HEK293 (cell line): ENCODE measurements around the gene ARFGAP1.
A peak's percentile ranks its signal among the peaks of the same experiment; 100 is the strongest.

Source experiments
- CTCF ChIA-PET: fragments of 350-600 bp; formaldehyde crosslinking; extraction: SDS; loops from one replicate; lab custom pipeline; 2021; ENCODE audit warnings: antibody characterized with exemption; lab: Yijun Ruan, JAX
- POLR2A ChIA-PET: fragments of 300-600 bp; formaldehyde crosslinking; extraction: SDS; loops from one replicate; lab custom pipeline; 2020; ENCODE audit warnings: antibody characterized with exemption, inconsistent platforms; lab: Yijun Ruan, JAX
- H3K27ac ChIP-seq: fragments of 200-500 bp; sonication (Bioruptor generic); 2 replicates; pipeline ENCODE4 v1.5.1; 2014; ENCODE audit warnings: low read depth, low read length, control low read depth, inconsistent platforms; ENCODE audit errors: extremely low read depth
- H3K36me3 ChIP-seq, 2 experiments: fragments of 200-500 bp in 1 of 2; sonication (Bioruptor generic) in 1 of 2; 1 replicate in 1 of 2; 2 replicates in 1 of 2; pipeline ENCODE4 v1.5.1; 2014 to 2017; ENCODE audit warnings: inconsistent platforms in 2 of 2, low read length in 2 of 2; ENCODE audit not compliant: control insufficient read depth in 2 of 2, insufficient read depth in 1 of 2
- H3K4me1 ChIP-seq: fragments of 200-500 bp; sonication (Bioruptor generic); 2 replicates; pipeline ENCODE4 v1.5.1; 2014; ENCODE audit warnings: mild to moderate bottlenecking, low read length, inconsistent platforms; ENCODE audit not compliant: control insufficient read depth, insufficient read depth
- H3K4me3 ChIP-seq: 2 replicates; pipeline ENCODE4 v1.5.1; 2011; ENCODE audit warnings: low read depth, mild to moderate bottlenecking, control low read depth, low read length, moderate library complexity
- H3K9me3 ChIP-seq: fragments of 200-500 bp; sonication (Bioruptor generic); 2 replicates; pipeline ENCODE4 v1.5.1; 2014; ENCODE audit warnings: low read depth, low read length, inconsistent platforms; ENCODE audit not compliant: control insufficient read depth, insufficient read depth
- BCL11B ChIP-seq: fragments of 450-650 bp; formaldehyde crosslinking; IDR thresholded peaks from 2 replicates; pipeline ENCODE4 v1.5.1; 2016; ENCODE audit warnings: low read depth, missing biosample characterization, missing genetic modification characterization
- BCL6B ChIP-seq: fragments of 450-650 bp; formaldehyde crosslinking; IDR thresholded peaks from 2 replicates; pipeline ENCODE4 v1.5.1; 2017; ENCODE audit warnings: missing biosample characterization, missing genetic modification characterization
- EGR2 ChIP-seq: fragments of 450-650 bp; formaldehyde crosslinking; IDR thresholded peaks from 2 replicates; pipeline ENCODE4 v1.5.1; 2016; ENCODE audit warnings: low read depth, missing biosample characterization, missing genetic modification characterization
- OVOL3 ChIP-seq: fragments of 450-650 bp; formaldehyde crosslinking; IDR thresholded peaks from 2 replicates; pipeline ENCODE4 v1.5.1; 2016; ENCODE audit warnings: missing biosample characterization, missing genetic modification characterization
- PRDM10 ChIP-seq: fragments of 450-650 bp; formaldehyde crosslinking; IDR thresholded peaks from 2 replicates; pipeline ENCODE4 v1.5.1; 2016; ENCODE audit warnings: missing biosample characterization, missing genetic modification characterization
- SALL2 ChIP-seq: fragments of 450-650 bp; formaldehyde crosslinking; IDR thresholded peaks from 2 replicates; pipeline ENCODE4 v1.5.0; 2017; ENCODE audit warnings: missing biosample characterization, mild to moderate bottlenecking, missing genetic modification characterization, borderline replicate concordance
- SP2 ChIP-seq: fragments of 450-650 bp; formaldehyde crosslinking; IDR thresholded peaks from 2 replicates; pipeline ENCODE4 v1.5.1; 2016; ENCODE audit warnings: missing biosample characterization, missing genetic modification characterization
- ZFP41 ChIP-seq: fragments of 450-650 bp; formaldehyde crosslinking; IDR thresholded peaks from 2 replicates; pipeline ENCODE4 v1.5.1; 2016; ENCODE audit warnings: missing biosample characterization, missing genetic modification characterization, borderline replicate concordance
- ZNF175 ChIP-seq: fragments of 450-650 bp; formaldehyde crosslinking; IDR thresholded peaks from 2 replicates; pipeline ENCODE4 v1.5.1; 2016; ENCODE audit warnings: missing biosample characterization, missing genetic modification characterization
- ZNF184 ChIP-seq: fragments of 450-650 bp; IDR thresholded peaks from 2 replicates; pipeline ENCODE4 v1.5.1; 2018; ENCODE audit warnings: missing biosample characterization, mild to moderate bottlenecking, missing genetic modification characterization
- ZNF202 ChIP-seq: fragments of 450-650 bp; formaldehyde crosslinking; IDR thresholded peaks from 2 replicates; pipeline ENCODE4 v1.5.1; 2016; ENCODE audit warnings: missing biosample characterization, missing genetic modification characterization, borderline replicate concordance
- ZNF24 ChIP-seq: fragments of 450-650 bp; formaldehyde crosslinking; IDR thresholded peaks from 2 replicates; pipeline ENCODE4 v1.5.1; 2016; ENCODE audit warnings: missing biosample characterization, missing genetic modification characterization
- ZNF335 ChIP-seq: fragments of 450-650 bp; formaldehyde crosslinking; conservative IDR thresholded peaks from 2 replicates; pipeline ENCODE4 v1.5.1; 2016; ENCODE audit warnings: missing biosample characterization, missing genetic modification characterization
- ZNF449 ChIP-seq: fragments of 450-650 bp; formaldehyde crosslinking; IDR thresholded peaks from 2 replicates; pipeline ENCODE4 v1.5.1; 2017; ENCODE audit warnings: missing biosample characterization, mild to moderate bottlenecking, missing genetic modification characterization, moderate library complexity
- ZNF514 ChIP-seq: fragments of 450-650 bp; formaldehyde crosslinking; IDR thresholded peaks from 2 replicates; pipeline ENCODE4 v1.5.1; 2016; ENCODE audit warnings: missing biosample characterization, missing genetic modification characterization
- ZNF530 ChIP-seq: fragments of 450-650 bp; formaldehyde crosslinking; IDR thresholded peaks from 2 replicates; pipeline ENCODE4 v1.5.1; 2016; ENCODE audit warnings: low read depth, missing biosample characterization, missing genetic modification characterization
- ZNF544 ChIP-seq: fragments of 450-650 bp; formaldehyde crosslinking; IDR thresholded peaks from 2 replicates; pipeline ENCODE4 v1.5.0; 2017; ENCODE audit warnings: missing biosample characterization, missing genetic modification characterization
- ZNF580 ChIP-seq: fragments of 450-650 bp; formaldehyde crosslinking; IDR thresholded peaks from 2 replicates; pipeline ENCODE4 v1.5.1; 2016; ENCODE audit warnings: missing biosample characterization, missing genetic modification characterization
- ZNF600 ChIP-seq: fragments of 450-650 bp; formaldehyde crosslinking; IDR thresholded peaks from 2 replicates; pipeline ENCODE4 v1.5.1; 2016; ENCODE audit warnings: missing biosample characterization, missing genetic modification characterization
- ZNF664 ChIP-seq: fragments of 450-650 bp; formaldehyde crosslinking; IDR thresholded peaks from 2 replicates; pipeline ENCODE4 v1.5.1; 2016; ENCODE audit warnings: missing biosample characterization, missing genetic modification characterization
- ZNF670 ChIP-seq: fragments of 450-650 bp; formaldehyde crosslinking; IDR thresholded peaks from 2 replicates; pipeline ENCODE4 v1.5.1; 2016; ENCODE audit warnings: missing biosample characterization, missing genetic modification characterization, low read depth

Gene ARFGAP1

GRCh38 chr20:63243604-63244247, 28.9 kb upstream of the ARFGAP1 start (continued):
- TF ChIP-seq ZNF184 (tag by site-specific recombination) (no peak), ZNF202 (tag by site-specific recombination) (no peak), ZNF175 (tag by site-specific recombination) (no peak), ZNF544 (no peak), ZNF335 (tag by site-specific recombination) (no peak), SALL2 (no peak)

GRCh38 chr20:63244468-63244867, 28.1 kb upstream of the ARFGAP1 start:
- POLR2A ChIA-PET, result no interaction called here

GRCh38 chr20:63246490-63247288, 25.9 kb upstream of the ARFGAP1 start:
- TF ChIP-seq BCL11B (tag by site-specific recombination) (no peak), ZNF600 (tag by site-specific recombination) (0 out of 2 replicates have a peak, but pooled peaks have one; percentile 36)
- Histone ChIP-seq H3K36me3 (no peaks in the 10 kb centered on the region), H3K27ac (no peak overlapping the region), H3K9me3 (no peaks in the 10 kb centered on the region), H3K4me3 (no peak overlapping the region), H3K4me1 (no peaks in the 10 kb centered on the region)
- CTCF ChIA-PET, result interaction anchor here (0.9 to 5.1 kb wide), 2 partner anchors 12 to 23 kb away, joined by 4 to 29 read pairs; no protein-coding TSS in a partner anchor
- POLR2A ChIA-PET, result interaction anchor here (0.6 to 1.0 kb wide), 5 partner anchors 12 to 796 kb away, joined by 3 to 7 read pairs (median 3); no protein-coding TSS in a partner anchor

More at GRCh38 chr20:63244468-63244867, 28.1 kb upstream of the ARFGAP1 start:
- Histone ChIP-seq H3K9me3 (no peaks in the 10 kb centered on the region), H3K4me3 (no peak overlapping the region), H3K36me3 (no peaks in the 10 kb centered on the region), H3K27ac (no peak overlapping the region), H3K4me1 (no peaks in the 10 kb centered on the region)
- CTCF ChIA-PET, result interaction anchor here (1.2 to 5.1 kb wide), 2 partner anchors 10 to 21 kb away, joined by 5 to 29 read pairs; no protein-coding TSS in a partner anchor
- TF ChIP-seq PRDM10 (tag by site-specific recombination), result no peak
- no peak for TF ChIP-seq SP2 (tag by site-specific recombination)
- no peak for TF ChIP-seq ZNF580
- TF ChIP-seq ZNF24, result no peak
- no peak for TF ChIP-seq ZNF530 (tag by site-specific recombination)

- H3K4me3 ChIP-seq, result no peak overlapping the region
- no peaks in the 10 kb centered on the region for H3K36me3 ChIP-seq
- no peaks in the 10 kb centered on the region for H3K4me1 ChIP-seq
- H3K27ac ChIP-seq, result no peak overlapping the region
- no peaks in the 10 kb centered on the region for H3K9me3 ChIP-seq
- ChIA-PET CTCF (interaction anchor here (1.5 to 5.1 kb wide), 2 partner anchors 24 to 43 kb away, joined by 3 to 29 read pairs; no protein-coding TSS in a partner anchor), POLR2A (interaction anchor here (0.6 to 1.0 kb wide), 2 partner anchors 22 to 797 kb away, joined by 3 to 7 read pairs; no protein-coding TSS in a partner anchor)
- TF ChIP-seq BCL6B (no peak), ZFP41 (tag by site-specific recombination) (no peak), OVOL3 (tag by site-specific recombination) (no peak), ZNF664 (tag by site-specific recombination) (no peak), ZNF449 (tag by site-specific recombination) (no peak), EGR2 (tag by site-specific recombination) (peak; percentile 82), ZNF514 (tag by site-specific recombination) (no peak), ZNF670 (tag by site-specific recombination) (no peak)
These were observed 24.9 kb upstream of the ARFGAP1 start for GRCh38 chr20:63247671-63248228.
